Gastrocnemius medialis (tissue), 4 donors: ENCODE results near the gene ZFR. TPM values are rescaled to one million over a fixed set of nuclear protein-coding genes. Genes with fewer than 3 reads are reported as not detected.

ENCODE experiments used
- ATAC-seq, 2 donors: fragments of 150-250 bp; one replicate each; pipeline ENCODE4 v1.9.1; 2016
- DNase-seq, 2 donors: peaks; one replicate each; pipeline ENCODE4 v3.0.0-alpha.2; 2019
- H3K27ac ChIP-seq, 4 donors: fragments of 200-600 bp; sonication (generic); 1 replicate in 1 of 4; 2 replicates in 3 of 4; pipeline ENCODE4 v1.5.1; 2016 to 2018; ENCODE audit warnings: mild to moderate bottlenecking in 2 of 4, moderate library complexity in 1 of 4
- H3K27me3 ChIP-seq, 3 donors: fragments of 200-600 bp; sonication (generic) in 2 of 3; 1 replicate in 1 of 3; 2 replicates in 2 of 3; pipeline versions ENCODE4 v1.5.1 to v1.6.0; 2016 to 2019; ENCODE audit warnings: mild to moderate bottlenecking in 1 of 3, moderate library complexity in 1 of 3
- H3K36me3 ChIP-seq, 2 donors: fragments of 200-600 bp; sonication (generic) in 1 of 2; one replicate each; pipeline ENCODE4 v1.5.1; 2017 to 2018
- H3K4me1 ChIP-seq, 2 donors: fragments of 200-600 bp; sonication (generic) in 1 of 2; one replicate each; pipeline ENCODE4 v1.5.1; 2016 to 2017; ENCODE audit warnings: mild to moderate bottlenecking in 2 of 2
- H3K4me3 ChIP-seq, 4 donors: fragments of 200-600 bp; sonication (generic) in 3 of 4; 1 replicate in 1 of 4; 2 replicates in 3 of 4; pipeline ENCODE4 v1.5.1; 2016 to 2019; ENCODE audit warnings: mild to moderate bottlenecking in 2 of 4
- H3K9me3 ChIP-seq, 3 donors: fragments of 200-600 bp; sonication (generic) in 2 of 3; 1 replicate in 1 of 3; 2 replicates in 2 of 3; pipeline ENCODE4 v1.5.1; 2016 to 2019
- CTCF ChIP-seq, 5 experiments: fragments of 450-650 bp in 3 of 5; fragments of 200-600 bp in 2 of 5; sonication (generic) in 2 of 5; IDR thresholded peaks in 4 of 5; conservative IDR thresholded peaks in 1 of 5; 1 replicate in 4 of 5; 2 replicates in 1 of 5; pipeline ENCODE4 v1.5.1; 2016 to 2019; ENCODE audit warnings: antibody characterized with exemption in 5 of 5, mild to moderate bottlenecking in 3 of 5, moderate library complexity in 3 of 5
- POLR2A ChIP-seq, 2 donors: fragments of 450-650 bp; IDR thresholded peaks; one replicate each; pipeline ENCODE4 v1.6.1; 2017; ENCODE audit warnings: antibody characterized with exemption in 2 of 2, mild to moderate bottlenecking in 2 of 2, moderate library complexity in 2 of 2
- in situ Hi-C, 4 donors: fragments of 200-750 bp; cut with MboI; loops; one replicate each; pipeline versions ENCODE4 v1.15.0 to v1.8.0; 2017; ENCODE audit warnings: low sequenced_read_pairs in 4 of 4
- intact Hi-C: fragments of 100-400 bp; cut with DNase I; formaldehyde crosslinking; loops from one replicate; pipeline ENCODE4 v1.15.1; 2023; ENCODE audit warnings: low total_unique reads
- total RNA-seq, 4 donors: library from RNA; depleted of rRNA; stranded (reverse); fragments of >200 nt; gene quantifications; one replicate each; pipeline versions ENCODE4 v1.1.0 to v1.2.3, GENCODE V29; 2016

The ZFR gene
- total RNA-seq, 4 donors from 2014 or later: 84.0 to 109 (median 89.4) TPM

GRCh38 chr5:32363030-32363429 is 81.5 kb downstream of the ZFR start:
- Histone ChIP-seq H3K4me1 (no peaks in the 10 kb centered on the region), H3K27ac (no peak overlapping the region), H3K36me3 (peaks cover 0 to 44% of the 10 kb centered on the region in 2 donors), H3K27me3 (no peaks in the 10 kb centered on the region), H3K4me3 (no peak overlapping the region), H3K9me3 (no peaks in the 10 kb centered on the region)
- in situ Hi-C loops (no loop called here), intact Hi-C loops (no loop called here)
- no peak for DNase-seq
- no peak for TF ChIP-seq CTCF (IDR thresholded peaks at IDR 0.05 in 4 of 5, conservative IDR thresholded peaks at IDR 0.05 in 1 of 5)
- no peak for ATAC-seq

GRCh38 chr5:32362527-32362926 is 82.0 kb downstream of the ZFR start:
- TF ChIP-seq POLR2A (IDR thresholded peaks at IDR 0.05): no peak
- TF ChIP-seq CTCF (IDR thresholded peaks at IDR 0.05 in 4 of 5, conservative IDR thresholded peaks at IDR 0.05 in 1 of 5): no peak
- Histone ChIP-seq H3K4me1 (no peaks in the 10 kb centered on the region), H3K4me3 (no peak overlapping the region), H3K9me3 (no peaks in the 10 kb centered on the region), H3K27me3 (no peaks in the 10 kb centered on the region), H3K27ac (no peak overlapping the region), H3K36me3 (peaks cover 0 to 49% of the 10 kb centered on the region in 2 donors)
- intact Hi-C loops: no loop called here
- DNase-seq (no peak), ATAC-seq (no peak)
- in situ Hi-C loops: no loop called here

- Histone ChIP-seq H3K27ac (no peak overlapping the region), H3K27me3 (no peaks in the 10 kb centered on the region), H3K9me3 (no peaks in the 10 kb centered on the region), H3K4me1 (no peaks in the 10 kb centered on the region), H3K4me3 (no peak overlapping the region), H3K36me3 (peaks cover 0 to 55% of the 10 kb centered on the region in 2 donors)
- intact Hi-C loops (no loop called here), in situ Hi-C loops (no loop called here)
- ATAC-seq: no peak
- DNase-seq: no peak
- TF ChIP-seq CTCF (IDR thresholded peaks at IDR 0.05 in 4 of 5, conservative IDR thresholded peaks at IDR 0.05 in 1 of 5): no peak
- TF ChIP-seq POLR2A (IDR thresholded peaks at IDR 0.05): no peak
Observed at GRCh38 chr5:32360906-32361305, 83.6 kb downstream of the ZFR start.

- Histone ChIP-seq H3K4me3 (no peak overlapping the region), H3K36me3 (peaks cover 0 to 67% of the 10 kb centered on the region in 2 donors), H3K9me3 (no peaks in the 10 kb centered on the region), H3K27me3 (no peaks in the 10 kb centered on the region), H3K4me1 (no peaks in the 10 kb centered on the region), H3K27ac (no peak overlapping the region)
- no peak for TF ChIP-seq POLR2A (IDR thresholded peaks at IDR 0.05)
- no peak for TF ChIP-seq CTCF (IDR thresholded peaks at IDR 0.05 in 4 of 5, conservative IDR thresholded peaks at IDR 0.05 in 1 of 5)
- intact Hi-C loops: no loop called here
- ATAC-seq (no peak), DNase-seq (no peak)
- in situ Hi-C loops: no loop called here
Observed at GRCh38 chr5:32358611-32359010, 85.9 kb downstream of the ZFR start.

GRCh38 chr5:32357658-32358057 is 86.9 kb downstream of the ZFR start:
- no peak for DNase-seq
- H3K9me3 ChIP-seq: no peaks in the 10 kb centered on the region

More at GRCh38 chr5:32357658-32358057, 86.9 kb downstream of the ZFR start:
- peaks cover 0 to 57% of the 10 kb centered on the region in 2 donors for H3K36me3 ChIP-seq
- no peak for ATAC-seq
- H3K27ac ChIP-seq: no peak overlapping the region
- in situ Hi-C loops: no loop called here
- H3K4me3 ChIP-seq: no peak overlapping the region
- no peaks in the 10 kb centered on the region for H3K27me3 ChIP-seq
- intact Hi-C loops: no loop called here
- no peak for TF ChIP-seq POLR2A (IDR thresholded peaks at IDR 0.05)
- no peak for TF ChIP-seq CTCF (IDR thresholded peaks at IDR 0.05 in 4 of 5, conservative IDR thresholded peaks at IDR 0.05 in 1 of 5)
- H3K4me1 ChIP-seq: no peaks in the 10 kb centered on the region
